GM18507 (cell line): ENCODE data around the gene FHOD3.
"Not testable (repeated sequence)": the region's sequence is repeated elsewhere in the genome, so short reads cannot be mapped to it uniquely, and the experiment has no call there.

Source experiments
- DNase-seq: peaks from one replicate; pipeline ENCODE4 v3.0.0; 2011; ENCODE audit warnings: low read depth; ENCODE audit not compliant: insufficient read length; ENCODE audit errors: extremely low spot score
- FAIRE-seq: peaks from 2 replicates; lab custom pipeline; 2011; peaks lifted over from hg19 to GRCh38; lab: Jason Lieb, UNC

Gene FHOD3

GRCh38 chr18:36733150-36733549, 435.6 kb downstream of the FHOD3 start:
- FAIRE-seq, result no peak
- DNase-seq, result no peak

- no peak for FAIRE-seq
- no peak for DNase-seq
Measured at GRCh38 chr18:36734596-36734995, 437.1 kb downstream of the FHOD3 start.

GRCh38 chr18:36735130-36735529, 437.6 kb downstream of the FHOD3 start:
- FAIRE-seq (no peak), DNase-seq (no peak)

GRCh38 chr18:36736094-36736493, 438.6 kb downstream of the FHOD3 start:
- DNase-seq (no peak), FAIRE-seq (no peak)

GRCh38 chr18:36737316-36737715, 439.8 kb downstream of the FHOD3 start:
- FAIRE-seq (no peak), DNase-seq (no peak)

- DNase-seq (no peak), FAIRE-seq (no peak)
Measured at GRCh38 chr18:36744261-36744876, 446.9 kb downstream of the FHOD3 start.

- FAIRE-seq, result no peak
- no peak for DNase-seq
Measured at GRCh38 chr18:36745219-36745975, 447.9 kb downstream of the FHOD3 start.

GRCh38 chr18:36752929-36753865, 455.7 kb downstream of the FHOD3 start:
- DNase-seq (no peak), FAIRE-seq (no peak)

GRCh38 chr18:36756242-36756641, 458.7 kb downstream of the FHOD3 start:
- no peak for FAIRE-seq

GRCh38 chr18:36757081-36757480, 459.6 kb downstream of the FHOD3 start:
- DNase-seq, result no peak
- FAIRE-seq, result peak; percentile 5

More at GRCh38 chr18:36756242-36756641, 458.7 kb downstream of the FHOD3 start:
- DNase-seq, result no peak

- DNase-seq (no peak), FAIRE-seq (no peak)
Measured at GRCh38 chr18:36757991-36758390, 460.5 kb downstream of the FHOD3 start.

- no peak for FAIRE-seq
- DNase-seq, result no peak
Measured at GRCh38 chr18:36758623-36759022, 461.1 kb downstream of the FHOD3 start.

- DNase-seq (no peak), FAIRE-seq (no peak)
Measured at GRCh38 chr18:36759167-36759776, 461.8 kb downstream of the FHOD3 start.

GRCh38 chr18:36760598-36760997, 463.1 kb downstream of the FHOD3 start:
- no peak for DNase-seq
- no peak for FAIRE-seq

GRCh38 chr18:36761186-36761698, 463.7 kb downstream of the FHOD3 start:
- no peak for DNase-seq
- FAIRE-seq, result no peak

GRCh38 chr18:36762074-36762473, 464.6 kb downstream of the FHOD3 start:
- DNase-seq (no peak), FAIRE-seq (no peak)

GRCh38 chr18:36762965-36763364, 465.5 kb downstream of the FHOD3 start:
- FAIRE-seq, DNase-seq: not testable (repeated sequence)

GRCh38 chr18:36766836-36767235, 469.3 kb downstream of the FHOD3 start:
- no peak for DNase-seq
- FAIRE-seq, result no peak

- no peak for DNase-seq
- no peak for FAIRE-seq
Measured at GRCh38 chr18:36769172-36769571, 471.7 kb downstream of the FHOD3 start.
